HG02610 (cell line): Measurements from ENCODE around the gene FRMD3.

Experiments
- ATAC-seq: cut with Tn5 transposase; IDR thresholded peaks from one replicate; pipeline ENCODE4 v1.9.1; 2021; ENCODE audit warnings: mild to moderate bottlenecking, moderate library complexity; ENCODE audit not compliant: unreplicated experiment

Gene FRMD3

DNA sequence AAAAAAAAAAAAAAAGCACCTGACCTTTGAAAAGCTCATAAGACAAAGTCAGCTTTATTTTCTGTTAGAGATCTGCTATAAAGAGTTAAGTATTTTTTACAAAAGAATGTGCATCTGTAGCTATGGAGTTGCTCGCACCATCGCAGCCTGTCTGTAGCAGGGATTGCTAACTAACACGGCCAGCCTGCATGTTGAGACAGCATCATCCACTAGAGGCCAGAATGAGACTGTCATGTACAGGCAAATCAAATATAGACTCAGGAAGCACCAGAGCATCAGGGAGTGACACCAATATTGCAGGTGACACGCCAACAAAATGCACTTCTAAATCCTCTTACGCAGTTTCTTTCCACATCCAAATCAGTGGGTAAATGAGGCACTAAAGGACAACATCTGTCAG, 339.0 kb downstream of the FRMD3 start:
- peak; percentile 47 for ATAC-seq

GRCh38 chr9:83198371-83198770, 339.8 kb downstream of the FRMD3 start:
- ATAC-seq: no peak

DNA sequence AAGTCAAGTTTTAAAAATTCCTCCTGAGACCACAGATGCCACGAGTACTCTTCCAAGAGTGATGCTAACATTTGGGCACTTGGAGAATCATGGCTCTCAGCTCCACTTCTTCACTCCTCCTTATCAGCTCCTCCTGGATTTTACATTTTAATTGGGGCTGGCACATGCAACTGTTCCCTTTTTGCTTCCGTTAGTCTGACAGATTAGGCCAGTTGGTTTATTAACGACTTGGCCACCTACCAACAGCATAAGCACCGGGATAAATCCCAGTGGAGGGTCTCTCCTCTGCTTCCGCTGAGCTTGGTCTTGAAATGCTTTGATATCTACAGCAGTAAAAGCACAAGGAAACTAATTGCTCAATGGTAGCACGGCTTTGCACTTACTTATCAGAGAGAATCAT, 340.6 kb downstream of the FRMD3 start:
- ATAC-seq: no peak

DNA sequence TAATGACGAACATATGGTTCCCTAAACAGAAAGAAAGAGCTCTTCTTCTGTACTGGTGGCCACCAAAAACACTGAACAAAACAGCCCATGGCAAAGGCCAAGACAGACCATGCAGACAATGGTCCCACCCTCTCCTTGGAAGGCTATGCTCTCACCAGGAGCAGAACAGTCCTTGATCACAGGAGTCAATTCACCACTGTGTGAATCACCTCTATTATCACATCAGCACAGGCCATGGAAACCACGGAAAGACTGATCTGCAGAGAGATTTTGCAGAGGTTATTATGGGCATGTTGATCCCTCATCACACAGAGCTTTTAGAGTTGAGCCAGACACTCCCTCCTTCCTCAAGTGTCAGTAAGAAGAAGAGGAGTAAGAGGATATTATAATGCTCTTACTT, 341.3 kb downstream of the FRMD3 start:
- no peak for ATAC-seq
